ENCODE measurements around the gene FAP.

The FAP gene

GRCh38 chr2:162234620-162235462 is 8.4 kb downstream of the FAP start:
- DNase-seq: no peak

- no peak for DNase-seq
Measured at GRCh38 chr2:162233197-162233596, 10.0 kb downstream of the FAP start.

- no peak for DNase-seq
Measured at GRCh38 chr2:162232671-162233070, 10.6 kb downstream of the FAP start.

- DNase-seq: no peak
Measured at GRCh38 chr2:162232027-162232426, 11.2 kb downstream of the FAP start.

GRCh38 chr2:162230761-162231160 is 12.5 kb downstream of the FAP start:
- no peak for DNase-seq

GRCh38 chr2:162226836-162227235 is 16.4 kb downstream of the FAP start:
- DNase-seq: no peak

GRCh38 chr2:162221064-162221463 is 22.2 kb downstream of the FAP start:
- no peak for DNase-seq

GRCh38 chr2:162220368-162220767 is 22.9 kb downstream of the FAP start:
- no peak for DNase-seq

GRCh38 chr2:162219426-162219825 is 23.8 kb downstream of the FAP start:
- DNase-seq: no peak

- DNase-seq: no peak
Measured at GRCh38 chr2:162217598-162217997, 25.6 kb downstream of the FAP start.

- DNase-seq: no peak
Measured at GRCh38 chr2:162215162-162215561, 28.1 kb downstream of the FAP start.

GRCh38 chr2:162212366-162212765 is 30.9 kb downstream of the FAP start:
- no peak for DNase-seq

GRCh38 chr2:162211732-162212131 is 31.5 kb downstream of the FAP start:
- no peak for DNase-seq

- DNase-seq: no peak
Measured at GRCh38 chr2:162210385-162210784, 32.9 kb downstream of the FAP start.

- no peak for DNase-seq
Measured at GRCh38 chr2:162202203-162202602, 41.0 kb downstream of the FAP start.

GRCh38 chr2:162200636-162201035 is 42.6 kb downstream of the FAP start:
- DNase-seq: no peak

GRCh38 chr2:162199913-162200312 is 43.3 kb downstream of the FAP start:
- no peak for DNase-seq

GRCh38 chr2:162198239-162198638 is 45.0 kb downstream of the FAP start:
- DNase-seq: no peak

- DNase-seq: no peak
Measured at GRCh38 chr2:162197069-162197825, 46.0 kb downstream of the FAP start.

- no peak for DNase-seq
Measured at GRCh38 chr2:162196638-162197037, 46.6 kb downstream of the FAP start.

- no peak for DNase-seq
Measured at GRCh38 chr2:162188451-162188850, 54.8 kb downstream of the FAP start.

- DNase-seq: no peak
Measured at GRCh38 chr2:162185541-162186232, 57.6 kb downstream of the FAP start.

GRCh38 chr2:162184821-162185450 is 58.3 kb downstream of the FAP start:
- no peak for DNase-seq
